RWPE1 (cell line): ENCODE measurements around the gene TTC36.

Experiments
- CTCF ChIA-PET: fragments of 350-600 bp; sonication (Branson Sonifier 250); formaldehyde crosslinking; extraction: SDS; loops from one replicate; lab custom pipeline; 2021; lab: Yijun Ruan, JAX
- POLR2A ChIA-PET: fragments of 400-600 bp; formaldehyde crosslinking; extraction: SDS; loops from one replicate; lab custom pipeline; 2020; ENCODE audit warnings: antibody characterized with exemption; ENCODE audit not compliant: low non-redundant PET; lab: Yijun Ruan, JAX
- DNase-seq: peaks from one replicate; pipeline ENCODE4 v3.0.0; 2012; ENCODE audit warnings: low spot score
- H3K27ac ChIP-seq: fragments of 450-650 bp; 2 replicates; pipeline ENCODE4 v1.5.1; 2017
- TF ChIP-seq, protein P1 (sequence below): fragments of 450-650 bp; conservative IDR thresholded peaks from 2 replicates; pipeline ENCODE4 v1.5.1; 2017; ENCODE audit warnings: low read depth, mild to moderate bottlenecking

TTC36 gene

DNA sequence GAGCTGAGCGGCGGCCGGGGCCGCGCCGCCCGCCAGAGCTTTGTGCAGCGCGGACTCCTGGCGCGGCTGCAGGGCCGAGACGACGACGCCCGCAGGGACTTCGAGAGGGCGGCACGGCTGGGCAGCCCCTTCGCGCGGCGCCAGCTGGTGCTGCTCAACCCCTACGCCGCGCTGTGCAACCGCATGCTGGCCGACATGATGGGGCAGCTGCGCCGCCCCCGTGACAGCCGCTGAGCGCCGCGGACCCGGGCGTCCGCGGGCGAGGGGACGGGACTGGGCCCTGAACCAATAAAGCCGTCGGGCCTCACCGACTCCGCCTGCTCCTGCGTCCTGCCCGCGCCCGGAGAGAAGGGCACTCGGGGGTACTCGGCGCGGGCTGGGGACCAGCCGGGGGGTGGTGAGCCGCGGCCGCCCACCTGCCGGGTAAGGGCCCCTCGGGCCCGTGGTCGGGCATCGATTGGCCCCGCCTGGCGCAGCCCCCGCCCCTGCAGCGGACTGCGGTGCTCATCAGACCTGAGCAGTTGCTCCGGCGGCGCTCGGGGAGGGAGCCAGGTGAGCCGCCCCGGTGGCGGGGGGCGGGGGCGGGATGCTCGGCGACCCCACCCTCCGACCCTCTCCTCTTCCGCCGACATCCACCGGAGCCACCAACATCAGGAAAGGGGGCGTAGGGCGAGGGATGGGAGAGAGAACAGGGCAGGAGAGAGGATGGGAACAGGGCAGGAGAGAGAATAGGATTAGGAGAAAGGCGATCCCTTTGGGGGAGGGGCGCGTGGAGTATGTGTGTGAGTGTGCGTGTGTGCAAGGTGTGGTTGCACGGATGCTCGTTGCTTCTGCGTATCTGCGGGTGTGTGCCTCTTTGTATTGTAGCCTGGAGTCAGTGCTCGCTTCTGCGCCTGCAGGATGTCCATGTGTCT is 3.7 kb downstream of the TTC36 start, which contains the start of gene TMEM25:
Gene TMEM25 (plus strand): TSS at position 510 of the 914 bp plus-strand sequence. CDS start 610 bp downstream, outside the sequence.
- ChIA-PET CTCF (interaction anchor here (0.7 kb wide), 1 partner anchor 13 kb away, joined by 3 read pairs; no protein-coding TSS in a partner anchor), POLR2A (interaction anchor here (0.5 kb wide), 1 partner anchor 280 kb away, joined by 6 read pairs; no protein-coding TSS in a partner anchor)
- peak; percentile 75 for DNase-seq
- TF ChIP-seq, protein P1, sequence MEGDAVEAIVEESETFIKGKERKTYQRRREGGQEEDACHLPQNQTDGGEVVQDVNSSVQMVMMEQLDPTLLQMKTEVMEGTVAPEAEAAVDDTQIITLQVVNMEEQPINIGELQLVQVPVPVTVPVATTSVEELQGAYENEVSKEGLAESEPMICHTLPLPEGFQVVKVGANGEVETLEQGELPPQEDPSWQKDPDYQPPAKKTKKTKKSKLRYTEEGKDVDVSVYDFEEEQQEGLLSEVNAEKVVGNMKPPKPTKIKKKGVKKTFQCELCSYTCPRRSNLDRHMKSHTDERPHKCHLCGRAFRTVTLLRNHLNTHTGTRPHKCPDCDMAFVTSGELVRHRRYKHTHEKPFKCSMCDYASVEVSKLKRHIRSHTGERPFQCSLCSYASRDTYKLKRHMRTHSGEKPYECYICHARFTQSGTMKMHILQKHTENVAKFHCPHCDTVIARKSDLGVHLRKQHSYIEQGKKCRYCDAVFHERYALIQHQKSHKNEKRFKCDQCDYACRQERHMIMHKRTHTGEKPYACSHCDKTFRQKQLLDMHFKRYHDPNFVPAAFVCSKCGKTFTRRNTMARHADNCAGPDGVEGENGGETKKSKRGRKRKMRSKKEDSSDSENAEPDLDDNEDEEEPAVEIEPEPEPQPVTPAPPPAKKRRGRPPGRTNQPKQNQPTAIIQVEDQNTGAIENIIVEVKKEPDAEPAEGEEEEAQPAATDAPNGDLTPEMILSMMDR: no peak
- H3K27ac ChIP-seq: peak within 1 kb of the TSS; percentile 65

DNA sequence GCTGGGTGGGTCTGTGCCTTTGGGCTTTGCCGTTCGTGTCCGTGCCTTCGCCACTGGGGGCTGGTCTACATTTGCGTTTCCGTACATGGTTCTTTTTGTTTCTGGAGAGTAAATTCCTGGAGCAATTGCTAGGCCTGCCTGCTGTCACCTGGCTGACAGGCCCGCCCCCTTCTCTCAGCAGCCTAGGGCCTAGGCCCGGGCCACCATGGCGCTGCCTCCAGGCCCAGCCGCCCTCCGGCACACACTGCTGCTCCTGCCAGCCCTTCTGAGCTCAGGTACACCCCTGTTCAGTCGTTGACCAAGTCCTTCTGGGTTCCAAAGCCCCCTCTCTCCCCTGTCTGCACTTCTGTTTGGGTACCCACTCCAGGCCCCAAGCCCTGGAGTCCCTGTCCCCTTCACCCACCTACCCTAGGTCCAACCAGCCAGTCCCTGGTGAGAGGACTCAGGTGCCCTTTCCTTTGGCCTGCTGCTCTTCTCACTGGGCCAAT is 4.4 kb downstream of the TTC36 start:
- peak overlapping the region; percentile 65 for H3K27ac ChIP-seq
- CTCF ChIA-PET: no interaction called here
- POLR2A ChIA-PET: no interaction called here
- TF ChIP-seq, protein P1: no peak
- DNase-seq: peak; percentile 22

DNA sequence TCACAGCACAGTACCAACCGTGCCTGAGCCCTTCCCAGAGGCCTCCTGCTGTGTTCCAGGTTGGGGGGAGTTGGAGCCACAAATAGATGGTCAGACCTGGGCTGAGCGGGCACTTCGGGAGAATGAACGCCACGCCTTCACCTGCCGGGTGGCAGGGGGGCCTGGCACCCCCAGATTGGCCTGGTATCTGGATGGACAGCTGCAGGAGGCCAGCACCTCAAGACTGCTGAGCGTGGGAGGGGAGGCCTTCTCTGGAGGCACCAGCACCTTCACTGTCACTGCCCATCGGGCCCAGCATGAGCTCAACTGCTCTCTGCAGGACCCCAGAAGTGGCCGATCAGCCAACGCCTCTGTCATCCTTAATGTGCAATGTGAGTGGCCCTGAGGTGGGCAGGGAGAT is 4.8 kb downstream of the TTC36 start:
- peak overlapping the region; percentile 65 for H3K27ac ChIP-seq
- TF ChIP-seq, protein P1: no peak
- no peak for DNase-seq
- ChIA-PET POLR2A (no interaction called here), CTCF (interaction anchor here (0.5 kb wide), 1 partner anchor 742 kb away, joined by 5 read pairs; no protein-coding TSS in a partner anchor)

DNA sequence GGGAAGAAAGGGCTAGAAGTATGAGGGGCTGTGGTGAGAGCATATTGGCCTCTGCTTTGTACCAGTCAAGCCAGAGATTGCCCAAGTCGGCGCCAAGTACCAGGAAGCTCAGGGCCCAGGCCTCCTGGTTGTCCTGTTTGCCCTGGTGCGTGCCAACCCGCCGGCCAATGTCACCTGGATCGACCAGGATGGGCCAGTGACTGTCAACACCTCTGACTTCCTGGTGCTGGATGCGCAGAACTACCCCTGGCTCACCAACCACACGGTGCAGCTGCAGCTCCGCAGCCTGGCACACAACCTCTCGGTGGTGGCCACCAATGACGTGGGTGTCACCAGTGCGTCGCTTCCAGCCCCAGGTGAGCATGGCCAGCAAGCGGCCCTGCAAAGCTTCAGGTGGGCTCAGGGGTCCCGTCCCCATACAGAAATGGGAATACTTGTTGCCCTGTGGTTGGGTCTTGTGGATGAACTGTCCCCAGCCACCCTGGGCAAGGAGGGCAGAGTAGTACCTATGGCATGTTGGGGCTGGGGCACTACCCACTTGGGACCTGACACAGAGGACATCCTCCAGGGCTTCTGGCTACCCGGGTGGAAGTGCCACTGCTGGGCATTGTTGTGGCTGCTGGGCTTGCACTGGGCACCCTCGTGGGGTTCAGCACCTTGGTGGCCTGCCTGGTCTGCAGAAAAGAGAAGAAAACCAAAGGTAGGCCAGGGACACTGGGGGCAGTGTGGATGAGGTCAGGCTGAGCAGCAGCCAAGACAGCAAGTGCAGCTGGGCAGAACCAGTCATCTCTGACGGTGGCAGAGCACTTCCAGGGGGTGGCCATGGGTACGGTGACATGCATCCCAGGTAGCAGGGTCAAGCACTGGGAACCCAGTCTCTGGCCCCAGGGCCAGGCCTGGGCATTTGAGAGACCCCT is 5.8 kb downstream of the TTC36 start:
- CTCF ChIA-PET: interaction anchor here (0.5 to 0.7 kb wide), 2 partner anchors 146 to 741 kb away, joined by 3 to 5 read pairs; no protein-coding TSS in a partner anchor
- H3K27ac ChIP-seq: 0 out of 2 replicates have a peak overlapping the region, but pooled peaks have one; percentile 65
- TF ChIP-seq, protein P1: no peak
- no peak for DNase-seq
- POLR2A ChIA-PET: interaction anchor here (0.5 kb wide), 1 partner anchor 106 kb away, joined by 3 read pairs; no protein-coding TSS in a partner anchor

DNA sequence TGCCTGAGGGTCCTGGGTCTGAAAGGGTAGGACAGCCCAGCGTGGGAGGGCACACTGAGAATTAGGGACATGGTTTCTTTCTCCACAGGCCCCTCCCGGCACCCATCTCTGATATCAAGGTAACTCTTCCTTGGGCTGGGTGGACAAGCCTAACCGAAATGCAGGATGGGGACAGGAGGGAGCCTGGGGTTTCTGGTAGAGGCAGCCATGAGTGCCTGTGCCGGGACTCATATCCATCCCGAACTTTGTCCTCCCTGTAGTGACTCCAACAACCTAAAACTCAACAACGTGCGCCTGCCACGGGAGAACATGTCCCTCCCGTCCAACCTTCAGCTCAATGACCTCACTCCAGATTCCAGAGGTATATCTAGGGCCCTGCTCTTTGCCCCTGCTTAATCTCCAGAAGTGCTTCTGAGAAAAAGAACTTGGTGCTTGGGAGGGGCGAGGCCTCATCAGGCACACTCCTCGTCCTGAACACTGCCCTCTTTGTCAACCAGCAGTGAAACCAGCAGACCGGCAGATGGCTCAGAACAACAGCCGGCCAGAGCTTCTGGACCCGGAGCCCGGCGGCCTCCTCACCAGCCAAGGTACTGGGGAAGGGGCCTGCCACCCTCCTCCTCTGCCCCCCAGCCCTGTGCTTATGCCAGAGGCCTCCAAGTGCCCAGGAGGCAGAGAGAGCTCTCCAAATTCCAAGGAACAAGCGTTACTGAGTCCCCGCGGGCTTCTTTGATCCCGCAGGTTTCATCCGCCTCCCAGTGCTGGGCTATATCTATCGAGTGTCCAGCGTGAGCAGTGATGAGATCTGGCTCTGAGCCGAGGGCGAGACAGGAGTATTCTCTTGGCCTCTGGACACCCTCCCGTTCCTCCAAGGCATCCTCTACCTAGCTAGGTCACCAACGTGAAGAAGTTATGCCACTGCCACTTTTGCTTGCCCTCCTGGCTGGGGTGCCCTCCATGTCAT is 6.8 kb downstream of the TTC36 start:
- no peak for DNase-seq
- no peak overlapping the region; the same call in 1 of the 2 replicates for H3K27ac ChIP-seq
- POLR2A ChIA-PET: no interaction called here
- CTCF ChIA-PET: no interaction called here
- TF ChIP-seq, protein P1: no peak
